Caco-2 (cell line): ENCODE results near the gene IRF9. TPM values are rescaled to one million over a fixed set of nuclear protein-coding genes. Genes with fewer than 3 reads are reported as not detected.
A peak's percentile ranks its signal among the peaks of the same experiment; 100 is the strongest.

Experiments
- BruUV-seq: library from RNA; stranded (reverse); fragments of 400-500 nt; replicated peaks from 2 replicates; lab custom pipeline; 2021; lab: Mats Ljungman, UMichigan
- CTCF ChIA-PET: fragments of 300-600 bp; sonication (Branson Sonifier 250); formaldehyde crosslinking; loops from one replicate; lab custom pipeline; 2022; ENCODE audit warnings: antibody characterized with exemption; lab: Charles Lee
- POLR2A ChIA-PET: fragments of 300-600 bp; sonication (Branson Sonifier 250); formaldehyde crosslinking; loops from one replicate; lab custom pipeline; 2022; ENCODE audit warnings: antibody characterized with exemption; lab: Charles Lee
- DNase-seq, 2 experiments: peaks; one replicate each; pipeline versions ENCODE4 v3.0.0 to v3.0.0-alpha.2; 2020 to 2022
- H3K27me3 ChIP-seq: replicated peaks from 2 replicates; pipeline ENCODE4 v1.6.0; 2011; ENCODE audit warnings: low read length; ENCODE audit not compliant: control insufficient read depth, insufficient read depth
- H3K36me3 ChIP-seq: 2 replicates; pipeline ENCODE4 v1.5.1; 2011; ENCODE audit warnings: low read length; ENCODE audit not compliant: control insufficient read depth, insufficient read depth
- H3K4me1 ChIP-seq: fragments of 250-450 bp; sonication (Bioruptor Pico); 2 replicates; pipeline ENCODE4 v1.5.1; 2020; ENCODE audit warnings: mild to moderate bottlenecking
- H3K4me3 ChIP-seq: 2 replicates; pipeline ENCODE4 v1.5.1; 2011; ENCODE audit warnings: low read depth, mild to moderate bottlenecking, control low read depth, low read length
- H3K9me3 ChIP-seq: fragments of 250-450 bp; sonication (Bioruptor Pico); 2 replicates; pipeline ENCODE4 v1.5.1; 2020; ENCODE audit warnings: mild to moderate bottlenecking, moderate library complexity
- H3K27ac Mint-ChIP-seq: one replicate; pipeline ENCODE4 v1.8.0; 2022; ENCODE audit warnings: mixed read lengths; ENCODE audit not compliant: unreplicated experiment
- H3K27me3 Mint-ChIP-seq: one replicate; pipeline ENCODE4 v1.8.0; 2022; ENCODE audit warnings: mixed read lengths; ENCODE audit not compliant: insufficient read depth, unreplicated experiment
- H3K36me3 Mint-ChIP-seq: one replicate; pipeline ENCODE4 v1.8.0; 2022; ENCODE audit warnings: mild to moderate bottlenecking, mixed read lengths; ENCODE audit not compliant: insufficient read depth, unreplicated experiment
- H3K4me1 Mint-ChIP-seq: one replicate; pipeline ENCODE4 v1.8.0; 2022; ENCODE audit warnings: low read depth, mixed read lengths; ENCODE audit not compliant: unreplicated experiment
- H3K4me3 Mint-ChIP-seq: one replicate; pipeline ENCODE4 v1.8.0; 2022; ENCODE audit warnings: mild to moderate bottlenecking, moderate library complexity, mixed read lengths; ENCODE audit not compliant: unreplicated experiment
- H3K9me3 Mint-ChIP-seq: one replicate; pipeline ENCODE4 v1.8.0; 2022; ENCODE audit warnings: mixed read lengths; ENCODE audit not compliant: unreplicated experiment
- intact Hi-C: fragments of 100-400 bp; cut with micrococcal nuclease; formaldehyde crosslinking; loops from one replicate; pipeline ENCODE4 v1.10.0; 2022; ENCODE audit not compliant: unreplicated experiment
- total RNA-seq: library from RNA; stranded (reverse); gene quantifications from 2 replicates; pipeline ENCODE4 v1.2.3, GENCODE V29; 2022
- TF ChIP-seq, protein P1 (sequence below), 2 experiments: fragments of 200-600 bp in 1 of 2; IDR thresholded peaks; 1 replicate in 1 of 2; 2 replicates in 1 of 2; pipeline versions ENCODE4 v1.5.1 to v1.8.0; 2011 to 2022; ENCODE audit warnings: antibody characterized with exemption in 1 of 2, control low read depth in 1 of 2, inconsistent platforms in 1 of 2, low read depth in 1 of 2, low read length in 1 of 2, mild to moderate bottlenecking in 1 of 2, moderate library complexity in 1 of 2; ENCODE audit not compliant: insufficient read depth in 1 of 2, severe bottlenecking in 1 of 2, unreplicated experiment in 1 of 2

The IRF9 gene
- total RNA-seq, 1 experiment from 2014 or later, result 55.4 TPM

DNA sequence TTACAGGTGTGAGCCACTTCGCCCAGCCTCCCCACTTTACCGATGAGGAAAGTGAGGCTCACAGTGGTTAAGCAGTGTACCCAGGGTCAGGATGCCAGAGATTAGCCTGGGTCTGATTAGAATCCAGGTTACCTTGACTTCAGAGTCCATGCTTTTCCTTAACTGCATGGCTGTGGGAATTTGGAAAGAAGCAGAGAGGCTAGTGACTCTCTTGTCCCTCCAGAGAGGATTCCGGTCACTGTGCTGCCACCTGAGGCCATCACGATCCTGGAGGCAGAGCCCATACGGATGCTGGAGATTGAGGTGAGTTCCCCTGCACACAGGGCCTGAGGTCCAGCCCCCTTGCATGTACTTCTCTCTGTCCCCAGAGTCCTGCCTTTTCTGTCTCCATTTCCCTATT lies 15.5 kb downstream of the IRF9 start:
- no peaks in the 10 kb centered on the region for H3K9me3 Mint-ChIP-seq
- H3K27me3 ChIP-seq, result no peaks in the 10 kb centered on the region
- no peaks in the 10 kb centered on the region for H3K4me1 Mint-ChIP-seq
- no TSS peak for BruUV-seq
- no peaks in the 10 kb centered on the region; the same call in 1 of the 2 replicates for H3K36me3 ChIP-seq
- H3K4me1 ChIP-seq, result no peaks in the 10 kb centered on the region
- POLR2A ChIA-PET, result no interaction called here
- TF ChIP-seq, protein P1, sequence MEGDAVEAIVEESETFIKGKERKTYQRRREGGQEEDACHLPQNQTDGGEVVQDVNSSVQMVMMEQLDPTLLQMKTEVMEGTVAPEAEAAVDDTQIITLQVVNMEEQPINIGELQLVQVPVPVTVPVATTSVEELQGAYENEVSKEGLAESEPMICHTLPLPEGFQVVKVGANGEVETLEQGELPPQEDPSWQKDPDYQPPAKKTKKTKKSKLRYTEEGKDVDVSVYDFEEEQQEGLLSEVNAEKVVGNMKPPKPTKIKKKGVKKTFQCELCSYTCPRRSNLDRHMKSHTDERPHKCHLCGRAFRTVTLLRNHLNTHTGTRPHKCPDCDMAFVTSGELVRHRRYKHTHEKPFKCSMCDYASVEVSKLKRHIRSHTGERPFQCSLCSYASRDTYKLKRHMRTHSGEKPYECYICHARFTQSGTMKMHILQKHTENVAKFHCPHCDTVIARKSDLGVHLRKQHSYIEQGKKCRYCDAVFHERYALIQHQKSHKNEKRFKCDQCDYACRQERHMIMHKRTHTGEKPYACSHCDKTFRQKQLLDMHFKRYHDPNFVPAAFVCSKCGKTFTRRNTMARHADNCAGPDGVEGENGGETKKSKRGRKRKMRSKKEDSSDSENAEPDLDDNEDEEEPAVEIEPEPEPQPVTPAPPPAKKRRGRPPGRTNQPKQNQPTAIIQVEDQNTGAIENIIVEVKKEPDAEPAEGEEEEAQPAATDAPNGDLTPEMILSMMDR (IDR thresholded peaks at IDR 0.05; ENCODE audit: insufficient read depth in 1 of 2, low read depth in 1 of 2, low read length in 1 of 2, severe bottlenecking in 1 of 2, unreplicated experiment in 1 of 2), result no peak
- H3K36me3 Mint-ChIP-seq, result peaks cover 34% of the 10 kb centered on the region
- no peak overlapping the region for H3K4me3 ChIP-seq
- H3K9me3 ChIP-seq, result no peaks in the 10 kb centered on the region
- no peak overlapping the region for H3K4me3 Mint-ChIP-seq
- peak overlapping the region; percentile 6 for H3K27ac Mint-ChIP-seq
- H3K27me3 Mint-ChIP-seq, result no peaks in the 10 kb centered on the region
- no peak for DNase-seq
- CTCF ChIA-PET, result no interaction called here
- intact Hi-C loops, result no loop called here

DNA sequence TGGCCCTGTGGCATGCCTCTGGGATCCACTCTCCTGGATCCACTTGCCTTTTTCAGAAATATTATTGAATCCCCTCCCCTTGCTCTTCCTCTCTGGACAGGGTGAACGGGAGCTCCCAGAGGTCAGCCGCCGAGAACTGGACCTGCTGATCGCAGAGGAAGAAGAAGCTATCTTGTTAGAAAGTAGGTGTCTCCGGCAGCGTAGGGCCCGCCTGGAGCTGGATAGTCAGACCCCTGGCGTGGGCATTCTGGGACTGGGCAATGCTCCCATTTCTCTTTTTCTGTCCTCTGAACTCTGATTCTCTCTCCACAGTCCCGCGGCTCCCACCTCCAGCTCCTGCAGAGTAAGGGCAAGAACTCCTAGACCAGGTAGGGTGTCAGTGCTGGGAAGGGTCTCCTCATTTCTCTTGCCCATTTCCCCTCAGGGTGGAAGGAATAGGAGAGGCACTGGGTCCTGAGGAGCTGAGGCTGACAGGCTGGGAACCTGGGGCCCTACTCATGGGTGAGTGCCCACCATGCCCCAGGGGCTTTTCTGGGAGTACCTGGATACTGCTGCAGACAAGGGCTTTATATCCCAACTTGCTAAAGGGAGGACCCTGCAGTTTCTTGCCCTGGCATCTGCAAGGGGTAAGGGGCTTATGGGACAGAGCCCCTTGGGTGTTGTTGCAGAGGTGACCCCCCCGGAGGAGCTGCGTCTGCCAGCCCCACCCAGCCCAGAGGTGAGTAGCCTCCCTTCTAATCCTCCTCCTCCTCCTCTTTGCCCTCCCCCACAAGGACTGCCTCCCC lies 16.2 kb downstream of the IRF9 start:
- CTCF ChIA-PET, result no interaction called here
- H3K36me3 ChIP-seq, result no peaks in the 10 kb centered on the region; the same call in 1 of the 2 replicates
- intact Hi-C loops, result no loop called here
- H3K4me3 ChIP-seq, result no peak overlapping the region
- no peaks in the 10 kb centered on the region for H3K27me3 ChIP-seq
- DNase-seq, result no peak
- Mint-ChIP-seq H3K27me3 (no peaks in the 10 kb centered on the region), H3K4me3 (no peak overlapping the region), H3K9me3 (no peaks in the 10 kb centered on the region), H3K27ac (peak overlapping the region; percentile 6), H3K36me3 (peaks cover 34% of the 10 kb centered on the region), H3K4me1 (no peaks in the 10 kb centered on the region)
- TF ChIP-seq, protein P1 (IDR thresholded peaks at IDR 0.05; ENCODE audit: insufficient read depth in 1 of 2, low read depth in 1 of 2, low read length in 1 of 2, severe bottlenecking in 1 of 2, unreplicated experiment in 1 of 2), result no peak
- no TSS peak for BruUV-seq
- H3K4me1 ChIP-seq, result no peaks in the 10 kb centered on the region
- POLR2A ChIA-PET, result no interaction called here
- no peaks in the 10 kb centered on the region for H3K9me3 ChIP-seq

DNA sequence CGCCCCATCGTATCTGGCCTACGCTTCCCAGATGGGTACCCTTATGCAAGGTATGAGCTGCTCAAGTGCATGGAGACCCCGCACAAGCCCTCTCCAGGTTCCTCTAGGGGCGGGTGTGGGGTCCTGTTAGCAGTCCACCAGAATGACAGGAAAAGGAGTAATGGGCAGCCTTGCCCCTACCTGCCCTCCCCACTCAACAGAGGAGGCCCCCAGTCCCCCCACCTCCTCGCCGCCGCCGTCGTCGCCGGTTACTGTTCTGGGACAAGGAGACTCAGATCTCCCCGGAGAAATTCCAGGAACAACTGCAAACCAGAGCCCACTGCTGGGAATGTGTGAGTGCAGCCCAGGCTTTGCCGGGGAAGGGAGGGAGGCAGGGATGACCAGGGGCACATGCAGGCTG lies 16.8 kb downstream of the IRF9 start:
- H3K9me3 ChIP-seq, result no peaks in the 10 kb centered on the region
- Mint-ChIP-seq H3K36me3 (peaks cover 40% of the 10 kb centered on the region), H3K27ac (no peak overlapping the region), H3K4me1 (no peaks in the 10 kb centered on the region), H3K4me3 (no peak overlapping the region), H3K27me3 (no peaks in the 10 kb centered on the region), H3K9me3 (no peaks in the 10 kb centered on the region)
- H3K27me3 ChIP-seq, result no peaks in the 10 kb centered on the region
- H3K36me3 ChIP-seq, result no peaks in the 10 kb centered on the region; the same call in 1 of the 2 replicates
- H3K4me1 ChIP-seq, result no peaks in the 10 kb centered on the region
- BruUV-seq, result no TSS peak
- TF ChIP-seq, protein P1 (IDR thresholded peaks at IDR 0.05; ENCODE audit: insufficient read depth in 1 of 2, low read depth in 1 of 2, low read length in 1 of 2, severe bottlenecking in 1 of 2, unreplicated experiment in 1 of 2), result no peak
- CTCF ChIA-PET, result no interaction called here
- no peak for DNase-seq
- H3K4me3 ChIP-seq, result no peak overlapping the region
- intact Hi-C loops, result no loop called here
- POLR2A ChIA-PET, result no interaction called here
